AG08395 (cell line): ENCODE measurements around the gene FEM1C.

Source experiments
- DNase-seq: peaks from one replicate; pipeline ENCODE4 v3.0.0; 2012; ENCODE audit warnings: mixed read lengths, low spot score

FEM1C gene

DNA sequence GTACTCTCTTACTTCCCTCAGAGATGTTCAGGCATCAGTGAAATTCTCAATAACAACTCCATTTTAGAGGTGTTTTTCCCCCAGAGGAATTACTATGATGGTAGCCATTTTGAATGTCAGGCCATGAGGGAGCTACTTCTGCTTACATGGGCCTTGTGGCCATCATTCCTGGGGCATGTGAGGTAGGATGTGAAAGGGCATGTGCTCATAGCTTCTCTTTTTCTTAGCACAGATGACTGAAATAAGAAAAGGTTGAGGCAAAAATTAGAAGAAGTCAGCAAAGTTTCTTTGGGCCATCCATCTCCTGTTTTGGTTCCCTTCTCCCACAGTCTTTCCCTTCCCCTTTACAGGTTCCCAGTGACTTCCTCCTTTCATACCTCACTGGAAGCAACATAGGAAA is 68.8 kb downstream of the FEM1C start:
- DNase-seq, result no peak

DNA sequence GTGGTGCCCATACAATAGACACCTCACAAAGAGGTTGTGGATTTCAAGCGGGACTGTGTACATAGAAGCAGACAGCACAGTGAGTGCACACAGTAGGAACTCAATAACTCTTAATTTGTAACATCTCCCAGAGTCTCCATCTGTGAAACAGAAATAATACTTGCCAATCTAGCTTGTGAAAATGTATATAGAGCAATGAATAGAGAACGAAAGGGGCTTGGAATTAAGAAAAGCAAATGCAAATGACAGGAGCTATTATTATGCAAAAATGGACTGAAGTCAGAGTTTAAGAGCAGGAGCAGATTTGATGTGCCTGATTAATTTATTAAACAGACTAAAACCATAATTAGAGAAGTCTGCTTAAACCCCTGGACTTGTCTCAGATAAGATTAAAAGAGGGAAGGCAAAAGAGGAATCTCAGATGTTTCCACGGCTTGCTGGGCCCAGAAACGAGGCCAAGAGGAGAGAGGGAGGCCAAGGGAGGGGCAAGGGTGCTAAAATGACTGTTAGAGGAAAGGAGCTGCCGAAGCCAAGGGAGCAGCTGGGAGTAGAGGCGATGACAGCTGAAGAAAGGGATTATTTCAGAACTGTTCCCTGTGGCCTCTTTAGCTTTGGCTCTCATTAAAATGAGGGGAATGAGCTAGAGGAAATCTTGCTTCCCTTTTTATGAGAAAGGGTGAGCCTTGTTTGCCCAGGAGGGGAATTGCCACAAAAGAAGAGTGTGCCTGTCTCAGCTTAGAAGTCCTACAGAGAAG is 72.1 kb downstream of the FEM1C start:
- no peak for DNase-seq

DNA sequence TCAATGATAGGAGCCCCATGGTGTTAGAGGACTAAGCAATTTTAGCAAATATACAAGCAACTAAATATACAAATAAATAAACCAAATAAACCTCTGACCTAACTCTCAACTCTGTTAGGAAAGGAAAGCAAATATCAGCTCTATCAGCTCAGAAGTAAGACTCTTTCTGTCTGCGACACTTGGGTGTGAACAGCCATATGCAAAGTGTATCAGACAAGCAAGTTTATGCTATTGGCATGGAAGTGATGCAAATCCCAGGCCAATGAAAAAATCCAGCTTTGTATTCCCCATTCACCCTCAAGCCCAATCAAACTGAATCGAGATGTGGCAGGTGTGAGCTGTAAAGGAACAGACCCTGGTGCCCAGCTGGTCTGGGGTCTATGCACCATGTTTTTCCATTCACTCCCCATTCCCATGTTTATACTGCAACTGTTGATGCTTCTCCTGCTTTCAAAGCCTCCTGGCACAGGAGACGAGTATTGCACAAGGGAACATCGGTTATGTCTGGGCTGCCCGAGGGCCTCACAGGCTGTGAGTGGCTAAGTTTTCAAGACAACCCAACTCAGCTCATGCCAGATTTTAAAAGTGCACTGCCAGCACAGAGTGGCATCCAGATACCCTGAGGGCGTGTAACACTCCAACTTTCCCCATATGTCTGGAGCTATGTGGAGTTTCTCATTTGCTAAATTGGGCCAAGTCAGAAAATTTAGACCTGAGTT is 73.1 kb downstream of the FEM1C start:
- peak; percentile 31 for DNase-seq

DNA sequence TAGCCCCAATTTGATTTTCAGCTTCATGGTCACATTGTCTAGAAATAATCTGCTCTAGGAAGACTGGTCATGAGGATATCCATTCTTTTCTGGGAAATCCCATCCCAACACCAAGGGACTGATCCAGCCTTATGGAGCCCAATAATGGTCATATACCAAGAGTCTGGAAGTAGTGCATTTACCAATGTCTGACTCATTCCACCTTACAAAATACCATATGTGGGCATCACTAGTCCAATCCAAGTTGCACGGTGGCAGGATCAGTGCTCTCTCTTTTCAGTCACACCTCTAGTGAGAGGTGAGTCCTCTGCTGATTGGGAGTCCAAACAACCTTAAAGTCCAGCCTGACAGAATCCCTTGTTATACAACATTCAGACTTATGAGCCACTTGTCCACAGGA is 73.7 kb downstream of the FEM1C start:
- DNase-seq, result no peak
